ENCODE results near the gene BMP7. TPM values are rescaled to one million over a fixed set of nuclear protein-coding genes. Genes with fewer than 3 reads are reported as not detected.

The BMP7 gene
- total and polyA plus RNA-seq, 2 of the 8 experiments (the other 6 are each of a cell fraction or from before 2014, with no cell fraction given): 9.2 to 14.7 TPM

DNA sequence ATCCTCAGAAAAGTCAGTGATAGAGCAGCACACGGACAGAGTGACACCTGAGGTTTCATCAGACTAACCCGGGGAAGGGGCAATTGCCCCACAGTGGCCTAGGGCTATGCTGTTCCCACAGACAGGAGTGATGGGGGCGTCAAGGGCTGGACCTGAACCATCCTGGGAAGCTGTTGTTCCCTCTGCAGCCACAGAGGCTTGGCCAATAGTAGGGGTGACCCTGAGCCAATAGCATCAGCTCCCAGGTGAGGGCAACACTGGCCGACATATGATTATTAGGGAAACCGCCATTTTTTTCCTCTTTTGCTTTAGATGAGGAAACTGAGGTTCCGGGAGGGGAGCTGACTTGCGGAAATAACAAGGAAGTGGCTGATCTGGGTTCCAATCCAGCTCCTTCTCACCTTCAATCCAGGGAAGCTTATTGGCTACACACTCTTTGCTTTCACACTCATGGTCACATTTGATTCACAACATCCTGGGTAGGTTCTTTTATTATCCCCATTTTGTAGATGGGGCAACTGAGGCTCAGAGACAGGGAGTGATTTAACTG is 126.0 kb downstream of the BMP7 start:
- CTCF ChIA-PET (ENCODE audit: partially characterized antibody): interaction anchor here (0.7 to 2.2 kb wide), 5 partner anchors 10 to 129 kb away, joined by 3 to 6 read pairs (median 3); no protein-coding TSS in a partner anchor
- no peak overlapping the region for H3K4me2 ChIP-seq (ENCODE audit: insufficient read depth in 1 of 2, low read depth in 2 of 2, low read length in 2 of 2)
- H2BK20ac ChIP-seq (ENCODE audit: low read length): no peak overlapping the region
- H3K9ac ChIP-seq (replicated peaks in 1 of 4; ENCODE audit: extremely low read depth in 1 of 4, low read depth in 3 of 4, low read length in 3 of 4): no peak overlapping the region
- H2BK5ac ChIP-seq (ENCODE audit: low read depth, low read length): no peak overlapping the region
- H2BK12ac ChIP-seq (ENCODE audit: low read depth, low read length): no peak overlapping the region
- no peak overlapping the region for H3K56ac ChIP-seq (replicated peaks; ENCODE audit: insufficient read length, low read depth, low read length)
- H2AFZ ChIP-seq (ENCODE audit: low read length): no peak overlapping the region
- no peak overlapping the region for H3K27ac ChIP-seq (ENCODE audit: low read depth, low read length)
- DNase-seq (ENCODE audit: low read depth in 1 of 2, low spot score in 2 of 2) (no peak), FAIRE-seq (no peak)
- POLR2A ChIA-PET (ENCODE audit: partially characterized antibody): interaction anchor here (0.8 kb wide), 1 partner anchor 19 kb away, joined by 3 read pairs; no protein-coding TSS in a partner anchor
- H4K91ac ChIP-seq (replicated peaks; ENCODE audit: insufficient read length, low read length): no peak overlapping the region
- H4K8ac ChIP-seq (ENCODE audit: extremely low read depth, insufficient read depth, low read length): peak overlapping the region; percentile 12; the same call in 1 of the 2 replicates
- 80% methylated on average over 7 of the region's 7 CpGs; no CpG with 5 or more reads in 1 of the 2 experiments for WGBS, 2 experiments (ENCODE audit: extremely low coverage in 1 of 2, insufficient coverage in 1 of 2, insufficient read length in 1 of 2, insufficient replicate concordance in 2 of 2, low coverage in 1 of 2, low lambda C conversion rate in 2 of 2, missing lambda C conversion rate in 1 of 2)
- no peak overlapping the region for H2BK120ac ChIP-seq (replicated peaks; ENCODE audit: low read depth, low read length)
- no peaks in the 10 kb centered on the region for H4K20me1 ChIP-seq (replicated peaks in 1 of 2; ENCODE audit: control insufficient read depth in 1 of 2, insufficient read depth in 2 of 2, low read length in 2 of 2)
- H4K5ac ChIP-seq (ENCODE audit: insufficient read length, low read depth, low read length): no peak overlapping the region
- H2AK5ac ChIP-seq (ENCODE audit: low read depth, low read length): no peak overlapping the region
- 0 out of 7 replicates have a peak, but pooled peaks cover 0 to 2% (median 0%) of the 10 kb centered on the region in 4 experiments for H3K27me3 ChIP-seq (replicated peaks in 1 of 4; ENCODE audit: control insufficient read depth in 3 of 4, extremely low read depth in 1 of 4, insufficient read depth in 3 of 4, low read length in 3 of 4)
- no peaks in the 10 kb centered on the region for H3K79me1 ChIP-seq (ENCODE audit: low read depth, low read length)
- H3K79me2 ChIP-seq (ENCODE audit: control insufficient read depth in 1 of 2, insufficient read depth in 2 of 2, low read length in 2 of 2): no peaks in the 10 kb centered on the region
- H2BK15ac ChIP-seq (ENCODE audit: low read length): no peak overlapping the region
- no peaks in the 10 kb centered on the region for H3K36me3 ChIP-seq (ENCODE audit: control insufficient read depth in 2 of 4, insufficient read depth in 4 of 4, low read length in 3 of 4)
- no peak overlapping the region for H3K4ac ChIP-seq (replicated peaks; ENCODE audit: insufficient read length, low read depth, low read length)
- H3K14ac ChIP-seq (ENCODE audit: insufficient read length): no peak overlapping the region
- H3K23me2 ChIP-seq (ENCODE audit: low read depth, low read length): peaks cover 2% of the 10 kb centered on the region; the same call in 1 of the 2 replicates
- no peaks in the 10 kb centered on the region for H3K9me3 ChIP-seq (ENCODE audit: insufficient read depth in 2 of 2, low read depth in 1 of 2, low read length in 1 of 2)
- H3K4me3 ChIP-seq (ENCODE audit: extremely low read depth in 1 of 4, insufficient read depth in 2 of 4, low read depth in 3 of 4, low read length in 4 of 4): no peak overlapping the region
- no peak overlapping the region for H3K18ac ChIP-seq (ENCODE audit: extremely low read depth, low read length)
- H3K23ac ChIP-seq (ENCODE audit: insufficient read length): no peak overlapping the region
- H3K4me1 ChIP-seq (replicated peaks in 1 of 4; ENCODE audit: control insufficient read depth in 3 of 4, insufficient read depth in 4 of 4, low read length in 3 of 4): no peaks in the 10 kb centered on the region
- TF ChIP-seq, protein P1, sequence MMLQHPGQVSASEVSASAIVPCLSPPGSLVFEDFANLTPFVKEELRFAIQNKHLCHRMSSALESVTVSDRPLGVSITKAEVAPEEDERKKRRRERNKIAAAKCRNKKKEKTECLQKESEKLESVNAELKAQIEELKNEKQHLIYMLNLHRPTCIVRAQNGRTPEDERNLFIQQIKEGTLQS (IDR thresholded peaks at IDR 0.05; ENCODE audit: insufficient read depth, low read depth, low read length): no peak
- TF ChIP-seq BCL11A (IDR thresholded peaks at IDR 0.05; ENCODE audit: low read depth in 2 of 2, low read length in 2 of 2): no peak
- no peak for TF ChIP-seq FOSL1 (IDR thresholded peaks at IDR 0.05; ENCODE audit: insufficient read depth, low read depth, low read length)
- no peak for TF ChIP-seq POU5F1 (IDR thresholded peaks at IDR 0.05; ENCODE audit: low read depth, low read length)
- TF ChIP-seq GABPA (IDR thresholded peaks at IDR 0.05; ENCODE audit: borderline replicate concordance, insufficient read depth, low read length): no peak
- TF ChIP-seq ZNF274 (IDR thresholded peaks at IDR 0.05; ENCODE audit: borderline replicate concordance, extremely low read depth, low read length): no peak
- TF ChIP-seq SUZ12 (IDR thresholded peaks at IDR 0.05; ENCODE audit: low read length): no peak
- no peak for TF ChIP-seq TBP (IDR thresholded peaks at IDR 0.05; ENCODE audit: low read depth, low read length)
- no peak for TF ChIP-seq BRCA1 (IDR thresholded peaks at IDR 0.05; ENCODE audit: low read depth, low read length)
- TF ChIP-seq RAD21 (IDR thresholded peaks at IDR 0.05 in 1 of 2, conservative IDR thresholded peaks at IDR 0.05 in 1 of 2; ENCODE audit: low read depth in 2 of 2, low read length in 2 of 2): no peak
- TF ChIP-seq TAF1 (IDR thresholded peaks at IDR 0.05; ENCODE audit: low read depth, low read length): no peak
- no peak for TF ChIP-seq JUND (IDR thresholded peaks at IDR 0.05; ENCODE audit: low read length)
- no peak for TF ChIP-seq CBX5 (IDR thresholded peaks at IDR 0.05; ENCODE audit: low read depth, low read length)

Measured in H1 (cell line).